GM19193 (cell line): ENCODE results near the gene ACTA2.

ENCODE experiments used
- POLR2A ChIP-seq: IDR thresholded peaks from 4 replicates; pipeline ENCODE4 v1.6.1; 2011; ENCODE audit not compliant: insufficient read depth, insufficient read length; ENCODE audit errors: extremely low read depth

ACTA2 gene

GRCh38 chr10:88986549-88987242 lies 34.1 kb upstream of the ACTA2 start:
- no peak for TF ChIP-seq POLR2A

- TF ChIP-seq POLR2A: no peak
These were observed 32.0 kb upstream of the ACTA2 start for GRCh38 chr10:88984525-88984924.

- no peak for TF ChIP-seq POLR2A
These were observed 31.4 kb upstream of the ACTA2 start for GRCh38 chr10:88983939-88984338.

- TF ChIP-seq POLR2A: no peak
These were observed 30.6 kb upstream of the ACTA2 start for GRCh38 chr10:88983206-88983605.

GRCh38 chr10:88982366-88982765 lies 29.8 kb upstream of the ACTA2 start:
- no peak for TF ChIP-seq POLR2A

- TF ChIP-seq POLR2A: no peak
These were observed 28.9 kb upstream of the ACTA2 start for GRCh38 chr10:88981435-88981834.

GRCh38 chr10:88980800-88981199 lies 28.2 kb upstream of the ACTA2 start:
- TF ChIP-seq POLR2A: no peak

- no peak for TF ChIP-seq POLR2A
These were observed 27.7 kb upstream of the ACTA2 start for GRCh38 chr10:88980247-88980646.

- TF ChIP-seq POLR2A: no peak
These were observed 27.0 kb upstream of the ACTA2 start for GRCh38 chr10:88979603-88980002.

GRCh38 chr10:88979153-88979562 lies 26.6 kb upstream of the ACTA2 start:
- TF ChIP-seq POLR2A: no peak

GRCh38 chr10:88978463-88978862 lies 25.9 kb upstream of the ACTA2 start:
- TF ChIP-seq POLR2A: no peak

- TF ChIP-seq POLR2A: no peak
These were observed 22.8 kb upstream of the ACTA2 start for GRCh38 chr10:88975377-88975720.

GRCh38 chr10:88974446-88975376 lies 22.1 kb upstream of the ACTA2 start:
- no peak for TF ChIP-seq POLR2A

- no peak for TF ChIP-seq POLR2A
These were observed 21.4 kb upstream of the ACTA2 start for GRCh38 chr10:88974012-88974411.

GRCh38 chr10:88971221-88972061 lies 18.9 kb upstream of the ACTA2 start:
- TF ChIP-seq POLR2A: no peak
